GM12873 (cell line): ENCODE data around the gene FAM217B.

Experiments used
- TF ChIP-seq, protein P1 (sequence below): IDR thresholded peaks from 2 replicates; pipeline ENCODE4 v1.5.1; 2012; ENCODE audit warnings: low read depth, mild to moderate bottlenecking, moderate library complexity, low read length, control low read depth; ENCODE audit not compliant: insufficient read depth; ENCODE audit errors: missing control alignments

FAM217B gene

DNA sequence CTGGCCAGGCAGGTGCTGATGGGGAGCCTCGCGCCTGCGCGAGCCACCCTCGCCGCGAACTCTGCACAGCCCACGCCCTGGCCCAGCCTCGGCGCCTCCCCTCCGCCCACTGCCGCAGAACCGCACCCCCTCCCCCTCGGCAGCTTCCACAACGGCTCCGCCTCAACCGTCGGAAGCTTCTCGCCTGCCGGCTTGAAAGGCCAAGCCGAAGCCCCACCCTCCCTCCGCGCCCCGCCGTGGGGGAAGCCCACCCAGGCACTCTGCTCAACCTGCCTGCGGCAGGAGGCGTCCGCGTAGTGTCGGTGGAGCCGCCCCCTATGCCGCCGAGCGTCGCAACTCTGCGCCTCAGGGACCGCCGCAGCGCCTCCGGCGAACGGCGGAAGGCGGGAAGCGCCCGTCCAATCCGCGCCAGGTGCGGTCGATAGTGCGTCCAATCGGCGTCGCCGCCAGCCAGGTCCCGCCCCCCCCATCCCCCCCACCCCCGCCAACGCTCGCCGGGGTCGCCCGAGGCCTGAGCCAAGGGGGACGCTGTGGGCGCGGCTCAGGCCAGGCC is 6.8 kb upstream of the FAM217B start, which contains the start of gene SYCP2:
TSS of gene SYCP2 (minus strand) at position 342 of the 553 bp plus-strand sequence. CDS start 11,224 bp downstream, outside the sequence.
- TF ChIP-seq, protein P1, sequence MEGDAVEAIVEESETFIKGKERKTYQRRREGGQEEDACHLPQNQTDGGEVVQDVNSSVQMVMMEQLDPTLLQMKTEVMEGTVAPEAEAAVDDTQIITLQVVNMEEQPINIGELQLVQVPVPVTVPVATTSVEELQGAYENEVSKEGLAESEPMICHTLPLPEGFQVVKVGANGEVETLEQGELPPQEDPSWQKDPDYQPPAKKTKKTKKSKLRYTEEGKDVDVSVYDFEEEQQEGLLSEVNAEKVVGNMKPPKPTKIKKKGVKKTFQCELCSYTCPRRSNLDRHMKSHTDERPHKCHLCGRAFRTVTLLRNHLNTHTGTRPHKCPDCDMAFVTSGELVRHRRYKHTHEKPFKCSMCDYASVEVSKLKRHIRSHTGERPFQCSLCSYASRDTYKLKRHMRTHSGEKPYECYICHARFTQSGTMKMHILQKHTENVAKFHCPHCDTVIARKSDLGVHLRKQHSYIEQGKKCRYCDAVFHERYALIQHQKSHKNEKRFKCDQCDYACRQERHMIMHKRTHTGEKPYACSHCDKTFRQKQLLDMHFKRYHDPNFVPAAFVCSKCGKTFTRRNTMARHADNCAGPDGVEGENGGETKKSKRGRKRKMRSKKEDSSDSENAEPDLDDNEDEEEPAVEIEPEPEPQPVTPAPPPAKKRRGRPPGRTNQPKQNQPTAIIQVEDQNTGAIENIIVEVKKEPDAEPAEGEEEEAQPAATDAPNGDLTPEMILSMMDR: no peak

- TF ChIP-seq, protein P1: peak; percentile 87
Observed at GRCh38 chr20:59933849-59934585, 6.2 kb upstream of the FAM217B start.

DNA sequence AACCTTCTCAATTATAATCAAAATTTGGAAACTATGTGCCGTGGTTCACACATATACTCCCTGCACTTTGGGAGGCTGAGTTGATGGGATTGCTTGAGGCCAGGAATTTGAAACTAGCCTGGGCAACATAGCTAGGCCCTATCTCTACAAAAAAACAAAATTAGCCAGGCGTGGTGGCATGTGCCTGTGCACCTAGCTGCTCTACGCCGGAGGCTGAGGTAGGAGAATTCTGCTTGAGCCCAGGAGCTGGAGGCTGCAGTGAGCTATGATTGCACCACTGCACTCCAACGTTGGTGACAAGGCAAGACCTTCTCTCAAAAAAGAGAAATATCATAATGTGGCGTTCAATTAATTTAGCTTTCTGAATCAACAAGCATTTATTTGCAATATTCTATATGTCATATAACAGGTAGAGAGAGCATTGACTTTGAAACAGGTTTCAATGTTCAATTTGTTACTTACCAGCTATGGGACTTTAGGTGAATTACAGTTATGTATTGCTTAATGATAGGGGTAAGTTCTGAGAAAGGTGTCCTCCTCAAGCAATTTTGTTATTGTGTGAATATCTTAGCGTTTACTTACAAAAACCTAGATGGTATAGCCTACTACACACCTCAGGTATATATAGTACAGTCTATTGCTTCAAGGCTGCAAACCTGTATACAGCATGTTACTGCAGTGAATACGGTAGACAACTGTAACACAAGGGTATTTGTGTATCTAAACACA is 4.6 kb upstream of the FAM217B start:
- TF ChIP-seq, protein P1: no peak

DNA sequence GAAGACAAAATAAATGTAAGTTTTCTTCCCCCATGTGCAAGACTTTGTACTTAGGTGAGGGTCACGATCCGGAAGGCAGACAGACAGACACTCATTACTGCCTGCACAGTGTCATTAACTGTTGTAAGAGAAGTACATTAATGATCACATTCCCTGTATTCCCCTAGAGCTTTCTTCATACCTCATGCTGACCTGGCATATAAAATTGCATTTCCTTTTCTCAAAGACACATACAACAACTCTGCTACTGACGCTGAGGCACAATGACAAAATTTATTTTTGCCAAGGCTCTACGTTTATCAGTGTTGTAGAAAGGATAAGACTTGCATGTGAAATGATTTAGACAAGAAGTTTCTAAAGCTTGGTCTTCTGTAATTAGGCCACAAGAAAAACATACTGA is 3.8 kb upstream of the FAM217B start:
- TF ChIP-seq, protein P1: no peak

GRCh38 chr20:59937150-59937549 is 3.0 kb upstream of the FAM217B start:
- TF ChIP-seq, protein P1: no peak

DNA sequence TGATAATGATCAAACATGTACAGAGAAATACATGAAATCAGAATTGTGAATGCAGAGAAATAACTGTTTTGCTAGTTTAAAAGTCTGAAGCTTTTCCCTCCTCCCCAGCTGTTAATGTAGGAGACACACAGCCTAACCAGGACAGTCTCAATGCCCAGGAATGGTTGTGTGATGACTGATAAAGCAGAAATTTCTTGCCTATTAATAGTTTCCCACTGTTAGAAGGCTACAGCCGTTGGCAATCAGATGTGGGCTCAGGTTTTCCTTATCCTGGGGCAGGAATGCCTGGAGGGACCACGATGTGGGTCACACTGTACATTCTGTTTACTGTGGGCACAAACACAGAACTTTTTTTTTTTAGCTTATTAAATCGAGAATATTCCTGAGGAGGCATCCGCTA is 2.0 kb upstream of the FAM217B start:
- TF ChIP-seq, protein P1: no peak

- TF ChIP-seq, protein P1: no peak
Observed at GRCh38 chr20:59938696-59939051, 1.5 kb upstream of the FAM217B start.
